Measurements from ENCODE around the gene R3HDM2.

The R3HDM2 gene

DNA sequence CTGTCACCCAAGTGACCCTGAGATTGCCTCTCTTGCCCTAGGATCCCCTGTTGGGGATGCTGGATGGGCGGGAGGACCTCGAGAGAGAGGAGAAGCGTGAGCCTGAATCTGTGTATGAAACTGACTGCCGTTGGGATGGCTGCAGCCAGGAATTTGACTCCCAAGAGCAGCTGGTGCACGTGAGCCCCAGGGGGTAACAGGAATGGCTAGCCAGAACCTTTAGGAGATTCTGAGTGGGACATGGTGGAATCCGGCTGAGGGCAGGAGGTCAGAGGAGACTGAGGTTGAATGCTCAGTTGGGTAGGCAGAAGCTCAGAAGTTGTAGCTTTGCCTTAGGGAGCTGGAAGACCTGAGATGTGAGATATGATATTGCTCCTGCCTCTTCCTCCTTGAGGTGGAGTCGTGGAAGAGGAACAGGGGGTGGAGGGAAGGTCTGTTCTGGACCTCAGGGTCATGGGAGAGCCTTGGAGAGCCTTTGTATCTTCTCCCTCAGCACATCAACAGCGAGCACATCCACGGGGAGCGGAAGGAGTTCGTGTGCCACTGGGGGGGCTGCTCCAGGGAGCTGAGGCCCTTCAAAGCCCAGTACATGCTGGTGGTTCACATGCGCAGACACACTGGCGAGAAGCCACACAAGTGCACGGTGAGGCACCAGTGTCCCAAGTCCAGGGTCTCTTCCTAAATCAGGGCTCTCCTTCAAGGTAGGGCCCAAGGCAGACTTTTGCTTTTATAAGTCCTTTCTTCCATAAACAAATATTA is 35.1 kb upstream of the R3HDM2 start:
- no peak for DNase-seq

DNA sequence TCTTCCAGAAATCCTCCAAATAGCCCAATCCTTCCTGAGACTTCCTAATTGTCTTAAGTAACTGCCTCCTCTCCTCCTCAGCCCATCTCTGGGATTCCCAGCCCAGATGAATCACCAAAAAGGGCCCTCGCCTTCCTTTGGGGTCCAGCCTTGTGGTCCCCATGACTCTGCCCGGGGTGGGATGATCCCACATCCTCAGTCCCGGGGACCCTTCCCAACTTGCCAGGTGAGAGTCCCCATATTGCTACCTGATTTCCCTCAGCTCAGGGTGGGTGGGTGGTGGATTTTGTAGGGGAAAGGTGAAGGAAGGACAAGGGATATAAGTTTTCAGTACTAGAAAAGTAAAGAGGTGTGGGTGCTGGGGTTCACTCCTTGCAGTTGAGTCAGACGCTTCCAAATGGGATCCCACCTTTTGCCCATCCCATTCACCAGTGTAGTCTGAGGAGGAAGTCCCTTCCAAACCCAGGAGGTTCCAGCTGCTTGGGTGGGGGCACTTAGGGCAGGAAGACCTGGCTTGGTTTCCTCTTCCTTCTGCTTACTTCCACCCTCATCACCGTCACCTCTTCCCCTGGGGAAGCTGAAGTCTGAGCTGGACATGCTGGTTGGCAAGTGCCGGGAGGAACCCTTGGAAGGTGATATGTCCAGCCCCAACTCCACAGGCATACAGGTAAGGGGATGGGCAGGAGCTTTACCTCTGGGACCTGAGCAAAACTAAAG is 34.3 kb upstream of the R3HDM2 start:
- no peak for DNase-seq

GRCh38 chr12:57464569-57464968 is 33.7 kb upstream of the R3HDM2 start:
- no peak for DNase-seq

- no peak for DNase-seq
These were observed 32.0 kb upstream of the R3HDM2 start for GRCh38 chr12:57462912-57463253.

DNA sequence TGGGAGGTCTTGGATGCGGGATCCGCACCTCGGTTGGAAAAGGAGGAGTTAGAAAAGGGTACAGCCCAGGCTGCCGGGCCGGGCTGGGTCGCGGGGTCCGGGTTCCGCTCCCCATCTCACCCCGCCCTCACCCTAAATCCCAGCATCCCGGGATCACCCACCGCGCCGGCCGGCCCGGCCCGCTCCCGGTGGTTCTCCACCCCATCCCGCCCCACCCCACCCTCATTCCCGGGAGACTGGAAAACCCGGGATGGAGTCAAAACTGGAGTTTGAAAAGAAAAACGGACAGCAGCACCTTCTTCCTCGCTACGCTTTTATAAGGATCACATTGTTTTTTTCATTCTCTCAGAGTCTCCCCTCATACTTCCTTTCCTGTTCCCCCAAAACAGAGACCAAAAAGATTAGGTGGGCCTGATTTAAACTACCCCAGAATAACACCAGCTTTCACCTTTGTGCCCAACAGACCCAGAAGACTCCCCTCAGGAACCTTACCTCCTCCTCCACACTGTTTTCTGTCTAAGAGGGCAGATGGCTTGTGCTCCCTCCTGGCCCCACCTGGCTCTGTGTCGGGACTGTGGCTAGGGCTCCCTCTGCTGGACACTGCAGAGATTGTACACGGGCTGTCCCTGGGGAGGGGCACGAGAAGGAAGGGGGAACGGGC is 31.5 kb upstream of the R3HDM2 start:
- DNase-seq = peak; percentile 93

DNA sequence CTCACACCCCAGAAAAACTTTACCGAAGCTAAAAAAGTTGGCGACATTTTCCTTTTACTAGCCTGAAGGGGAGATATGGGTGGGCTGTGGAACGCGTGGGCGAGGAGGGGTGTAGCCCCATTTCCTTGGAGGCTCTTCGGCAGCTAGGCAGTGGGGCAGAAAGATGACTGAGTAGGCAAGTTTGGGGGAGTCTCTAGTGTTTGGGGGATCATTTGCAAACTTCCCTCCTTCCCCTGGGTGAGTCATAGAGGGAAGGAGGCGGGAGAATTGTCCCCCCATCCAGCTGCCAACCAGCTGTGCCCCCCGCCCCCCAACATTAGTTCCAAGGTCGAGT is 31.0 kb upstream of the R3HDM2 start:
- no peak for DNase-seq

DNA sequence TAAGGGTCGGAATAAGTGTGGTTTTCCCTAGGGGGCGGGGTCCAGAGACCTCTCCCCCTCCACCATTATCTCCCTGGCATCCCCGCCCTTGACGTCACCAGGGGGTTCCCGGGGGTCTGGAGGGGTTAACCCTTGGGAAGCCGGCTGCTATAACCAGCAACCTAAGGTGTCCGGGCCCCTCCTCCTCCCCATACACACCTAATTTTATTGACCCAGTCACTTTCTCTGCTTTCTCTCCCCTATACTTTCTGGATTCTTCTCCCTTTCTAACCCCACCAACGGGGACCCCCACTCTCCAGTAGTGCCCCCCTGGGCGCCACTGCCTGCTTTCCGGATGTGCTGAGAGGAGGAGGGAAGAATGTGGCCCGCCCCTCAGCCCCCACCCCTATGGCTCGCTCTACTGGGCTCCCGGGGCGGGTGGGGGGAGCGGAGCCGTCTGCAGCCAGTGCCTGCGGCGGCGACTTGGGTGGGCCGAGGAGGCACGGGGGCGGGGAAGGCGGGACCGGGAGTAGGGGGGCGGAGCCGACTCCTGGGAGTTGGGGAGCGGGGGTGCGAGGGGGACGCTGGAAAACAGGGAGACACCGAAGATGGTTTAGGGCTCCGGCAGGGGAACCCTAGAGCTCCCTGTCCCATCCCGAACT is 30.6 kb upstream of the R3HDM2 start:
- DNase-seq = peak; percentile 89

DNA sequence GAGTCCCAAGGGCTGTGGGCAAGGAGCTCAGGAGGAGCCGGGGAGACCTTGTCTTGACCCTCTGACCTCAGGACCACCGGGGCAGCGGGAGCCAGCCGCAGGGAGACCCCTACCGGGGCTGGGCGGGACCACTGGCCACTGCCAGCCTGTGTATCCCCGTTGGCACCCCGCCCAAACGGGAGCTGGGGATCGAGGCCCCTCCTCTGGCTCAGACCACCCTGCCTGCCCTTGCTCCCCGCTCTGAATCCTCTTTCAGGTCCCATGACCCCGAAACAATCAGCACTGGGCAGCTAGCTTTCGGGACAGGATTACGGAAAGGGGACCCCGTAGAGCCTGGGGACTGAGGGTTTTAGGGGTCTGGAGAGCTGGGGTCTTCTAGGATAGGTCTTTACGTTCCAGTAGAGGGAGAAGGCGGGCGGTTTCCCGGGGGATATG is 30.0 kb upstream of the R3HDM2 start:
- no peak for DNase-seq

- DNase-seq = no peak
These were observed 29.6 kb upstream of the R3HDM2 start for GRCh38 chr12:57460468-57460784.

DNA sequence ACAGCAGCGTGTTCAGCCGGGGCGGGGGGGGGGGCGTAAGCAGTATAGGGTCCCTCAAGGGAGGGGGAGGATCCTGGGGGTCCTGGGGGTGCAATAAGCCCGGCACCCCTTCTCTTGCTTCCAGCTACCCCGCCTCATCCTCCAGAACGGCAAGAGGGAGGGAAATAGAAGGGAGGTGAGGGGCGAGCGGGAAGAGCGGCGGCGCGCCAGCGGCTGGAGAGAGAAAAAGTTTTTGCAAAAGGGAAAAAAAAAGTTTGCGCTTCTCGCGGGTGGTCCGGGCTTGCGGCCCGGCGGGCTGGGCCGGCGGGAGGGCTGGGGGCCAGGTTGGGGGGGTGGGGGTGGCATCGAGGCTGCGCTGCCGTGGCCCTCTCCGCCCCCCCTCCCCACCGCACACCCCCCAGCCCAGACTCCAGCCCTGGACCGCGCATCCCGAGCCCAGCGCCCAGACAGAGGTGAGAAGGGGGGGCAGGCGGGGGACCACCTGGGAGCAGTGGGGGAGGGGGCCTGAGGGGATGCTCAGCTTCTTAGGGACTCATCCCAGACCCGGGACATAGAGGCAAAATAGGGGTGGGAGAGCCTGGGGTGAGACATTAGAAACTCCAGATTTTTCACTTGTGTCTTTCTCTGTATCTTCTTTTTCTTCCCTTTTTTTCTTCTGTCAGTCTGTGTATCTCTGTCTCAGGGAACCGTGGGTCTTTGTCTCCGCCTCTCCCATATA is 29.1 kb upstream of the R3HDM2 start, which contains the start of gene GLI1:
Gene GLI1, plus strand, starts transcription at position 36 of the 718 bp plus-strand sequence. CDS start 3,907 bp downstream, outside the sequence.
- peak; percentile 72 for DNase-seq

- peak; percentile 98 for DNase-seq
These were observed 28.4 kb upstream of the R3HDM2 start for GRCh38 chr12:57459055-57459749.

GRCh38 chr12:57458665-57459054 is 27.8 kb upstream of the R3HDM2 start:
- DNase-seq = no peak

DNA sequence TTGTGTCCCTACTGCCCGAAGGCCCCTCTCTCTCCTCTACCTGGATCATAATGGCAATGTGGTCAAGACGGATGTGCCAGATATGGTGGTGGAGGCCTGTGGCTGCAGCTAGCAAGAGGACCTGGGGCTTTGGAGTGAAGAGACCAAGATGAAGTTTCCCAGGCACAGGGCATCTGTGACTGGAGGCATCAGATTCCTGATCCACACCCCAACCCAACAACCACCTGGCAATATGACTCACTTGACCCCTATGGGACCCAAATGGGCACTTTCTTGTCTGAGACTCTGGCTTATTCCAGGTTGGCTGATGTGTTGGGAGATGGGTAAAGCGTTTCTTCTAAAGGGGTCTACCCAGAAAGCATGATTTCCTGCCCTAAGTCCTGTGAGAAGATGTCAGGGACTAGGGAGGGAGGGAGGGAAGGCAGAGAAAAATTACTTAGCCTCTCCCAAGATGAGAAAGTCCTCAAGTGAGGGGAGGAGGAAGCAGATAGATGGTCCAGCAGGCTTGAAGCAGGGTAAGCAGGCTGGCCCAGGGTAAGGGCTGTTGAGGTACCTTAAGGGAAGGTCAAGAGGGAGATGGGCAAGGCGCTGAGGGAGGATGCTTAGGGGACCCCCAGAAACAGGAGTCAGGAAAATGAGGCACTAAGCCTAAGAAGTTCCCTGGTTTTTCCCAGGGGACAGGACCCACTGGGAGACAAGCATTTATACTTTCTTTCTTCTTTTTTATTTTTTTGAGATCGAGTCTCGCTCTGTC is 26.1 kb upstream of the R3HDM2 start:
- no peak for DNase-seq

DNA sequence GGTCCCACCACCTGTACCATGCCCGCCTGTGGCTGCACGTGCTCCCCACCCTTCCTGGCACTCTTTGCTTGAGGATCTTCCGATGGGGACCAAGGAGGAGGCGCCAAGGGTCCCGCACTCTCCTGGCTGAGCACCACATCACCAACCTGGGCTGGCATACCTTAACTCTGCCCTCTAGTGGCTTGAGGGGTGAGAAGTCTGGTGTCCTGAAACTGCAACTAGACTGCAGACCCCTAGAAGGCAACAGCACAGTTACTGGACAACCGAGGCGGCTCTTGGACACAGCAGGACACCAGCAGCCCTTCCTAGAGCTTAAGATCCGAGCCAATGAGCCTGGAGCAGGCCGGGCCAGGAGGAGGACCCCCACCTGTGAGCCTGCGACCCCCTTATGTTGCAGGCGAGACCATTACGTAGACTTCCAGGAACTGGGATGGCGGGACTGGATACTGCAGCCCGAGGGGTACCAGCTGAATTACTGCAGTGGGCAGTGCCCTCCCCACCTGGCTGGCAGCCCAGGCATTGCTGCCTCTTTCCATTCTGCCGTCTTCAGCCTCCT is 25.4 kb upstream of the R3HDM2 start:
- DNase-seq = peak; percentile 71

GRCh38 chr12:57455374-57456144 is 24.7 kb upstream of the R3HDM2 start:
- DNase-seq = peak; percentile 26

- peak; percentile 99 for DNase-seq
These were observed 23.9 kb upstream of the R3HDM2 start, which contains the start of gene INHBE for GRCh38 chr12:57454566-57455373. Gene INHBE, plus strand, starts transcription at chr12:57455307. Its CDS starts 230 bp downstream, at chr12:57455537.

GRCh38 chr12:57454213-57454565 is 23.3 kb upstream of the R3HDM2 start:
- no peak for DNase-seq

DNA sequence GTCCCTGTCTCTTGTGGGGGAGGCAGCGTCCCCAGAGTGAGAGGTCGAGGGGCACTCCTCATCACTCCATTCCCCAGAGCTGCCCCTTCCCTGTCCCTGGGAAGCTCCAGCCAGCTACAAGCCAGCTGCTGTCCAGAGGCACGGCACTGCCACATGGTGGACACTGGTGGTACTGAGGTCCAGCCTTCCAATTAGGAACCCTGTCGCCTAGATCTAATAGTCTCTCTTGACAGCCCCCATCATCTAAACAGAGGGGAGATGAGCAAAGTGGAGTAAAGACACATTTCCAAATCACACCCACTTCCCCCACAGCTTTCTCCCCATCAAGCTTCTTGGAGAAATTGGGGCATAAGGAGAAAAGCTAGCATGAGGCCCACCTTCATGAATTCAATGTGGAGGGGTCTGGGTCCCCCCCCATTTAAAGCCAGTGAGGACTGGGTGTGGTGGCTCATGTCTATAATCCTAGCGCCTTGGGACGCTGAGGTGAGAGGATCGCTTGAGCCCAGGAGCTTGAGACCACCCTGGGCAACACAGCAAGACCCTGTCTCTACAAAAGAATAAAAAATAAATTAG is 22.2 kb upstream of the R3HDM2 start:
- peak; percentile 85 for DNase-seq
